SK-N-SH (cell line): Measurements from ENCODE around the gene CYBC1. TPM values are rescaled to one million over a fixed set of nuclear protein-coding genes. Genes with fewer than 3 reads are reported as not detected.

Experiments used
- CTCF ChIA-PET: fragments of 300-600, 350-600 bp; formaldehyde crosslinking; extraction: SDS; loops from one replicate; lab custom pipeline; 2021; lab: Yijun Ruan, JAX
- POLR2A ChIA-PET: fragments of 350-600 bp; sonication (Branson Sonifier 250); formaldehyde crosslinking; extraction: SDS; loops from one replicate; lab custom pipeline; 2020; ENCODE audit warnings: antibody characterized with exemption, inconsistent platforms; lab: Yijun Ruan, JAX
- DNase-seq: peaks from one replicate; pipeline ENCODE4 v3.0.0; 2012
- H2AFZ ChIP-seq: fragments of 200-600 bp; sonication (generic); 2 replicates; pipeline ENCODE4 v1.8.1; 2016; ENCODE audit warnings: antibody characterized with exemption, mild to moderate bottlenecking, low read depth
- H3F3A ChIP-seq: fragments of 200-600 bp; sonication (generic); replicated peaks from 2 replicates; pipeline ENCODE3; 2016; ENCODE audit warnings: antibody characterized with exemption, mild to moderate bottlenecking; ENCODE audit not compliant: insufficient read depth
- H3K27ac ChIP-seq, 2 experiments: fragments of 200-500 bp in 1 of 2; fragments of 200-600 bp in 1 of 2; sonication (Bioruptor generic) in 1 of 2; sonication (generic), shearing (Covaris generic) in 1 of 2; 2 replicates each; pipeline versions ENCODE4 v1.5.1 to v1.6.1; 2014 to 2016; ENCODE audit warnings: low read depth in 2 of 2, inconsistent platforms in 1 of 2, low read length in 1 of 2, mild to moderate bottlenecking in 1 of 2, mixed read lengths in 1 of 2
- H3K27me3 ChIP-seq: fragments of 200-600 bp; sonication (generic), shearing (Covaris generic); 2 replicates; pipeline ENCODE4 v1.6.1; 2016; ENCODE audit warnings: mixed run types; ENCODE audit not compliant: insufficient read depth
- H3K36me3 ChIP-seq, 2 experiments: fragments of 200-500 bp in 1 of 2; fragments of 200-600 bp in 1 of 2; sonication (Bioruptor generic) in 1 of 2; sonication (generic) in 1 of 2; replicated peaks in 1 of 2; 2 replicates each; pipeline versions ENCODE3 to v1.5.1; 2014 to 2016; ENCODE audit warnings: low read length in 1 of 2, mild to moderate bottlenecking in 1 of 2; ENCODE audit not compliant: insufficient read depth in 2 of 2, control insufficient read depth in 1 of 2
- H3K4me1 ChIP-seq, 2 experiments: fragments of 200-500 bp in 1 of 2; fragments of 200-600 bp in 1 of 2; sonication (Bioruptor generic) in 1 of 2; sonication (generic), shearing (Covaris generic) in 1 of 2; 2 replicates each; pipeline versions ENCODE4 v1.5.1 to v1.6.1; 2014 to 2016; ENCODE audit warnings: low read depth in 1 of 2, low read length in 1 of 2, mixed run types in 1 of 2; ENCODE audit not compliant: insufficient read depth in 2 of 2, control insufficient read depth in 1 of 2
- H3K4me2 ChIP-seq: fragments of 200-600 bp; sonication (generic), shearing (Covaris generic); 2 replicates; pipeline ENCODE4 v1.6.1; 2017; ENCODE audit warnings: mixed run types
- H3K4me3 ChIP-seq, 2 experiments: fragments of 200-500 bp in 1 of 2; fragments of 200-600 bp in 1 of 2; sonication (Bioruptor generic) in 1 of 2; sonication (generic), shearing (Covaris generic) in 1 of 2; 2 replicates each; pipeline versions ENCODE4 v1.5.1 to v1.8.1; 2014 to 2016; ENCODE audit warnings: low read depth in 2 of 2, inconsistent platforms in 1 of 2, low read length in 1 of 2, mild to moderate bottlenecking in 1 of 2, mixed read lengths in 1 of 2, moderate library complexity in 1 of 2
- H3K79me2 ChIP-seq: fragments of 200-600 bp; sonication (generic); 2 replicates; pipeline ENCODE4 v1.8.1; 2017; ENCODE audit warnings: mild to moderate bottlenecking; ENCODE audit not compliant: insufficient read depth
- H3K9ac ChIP-seq: fragments of 200-600 bp; sonication (generic); 2 replicates; pipeline ENCODE4 v1.6.1; 2017; ENCODE audit warnings: mixed run types
- H3K9me2 ChIP-seq: fragments of 200-600 bp; sonication (generic); 2 replicates; pipeline ENCODE4 v1.6.1; 2017; ENCODE audit warnings: mixed run types
- H3K9me3 ChIP-seq: fragments of 200-600 bp; sonication (generic); 2 replicates; pipeline ENCODE4 v1.6.1; 2017; ENCODE audit warnings: mixed run types, mild to moderate bottlenecking, moderate library complexity
- H4K20me1 ChIP-seq: fragments of 200-600 bp; sonication (generic); 2 replicates; pipeline ENCODE4 v1.6.1; 2017; ENCODE audit warnings: mild to moderate bottlenecking, mixed run types; ENCODE audit not compliant: insufficient read depth
- CHD2 ChIP-seq: fragments of 150-350 bp; IDR thresholded peaks from 2 replicates; pipeline ENCODE4 v1.6.1; 2018; ENCODE audit warnings: low read length; ENCODE audit not compliant: partially characterized antibody
- ELF1 ChIP-seq: IDR thresholded peaks from 2 replicates; pipeline ENCODE4 v1.4.0; 2012
- FOSL2 ChIP-seq: IDR thresholded peaks from 2 replicates; pipeline ENCODE4 v1.4.0; 2012; ENCODE audit warnings: low read depth, mild to moderate bottlenecking, moderate library complexity, borderline replicate concordance
- FOXJ3 ChIP-seq: sonication (generic); formaldehyde crosslinking; IDR thresholded peaks from 2 replicates; pipeline ENCODE4 v1.5.1; 2020; ENCODE audit warnings: mild to moderate bottlenecking, missing genetic modification reagents
- FOXM1 ChIP-seq: IDR thresholded peaks from 2 replicates; pipeline ENCODE4 v1.4.0; 2012; ENCODE audit warnings: low read depth, mild to moderate bottlenecking
- GABPA ChIP-seq: IDR thresholded peaks from 2 replicates; pipeline ENCODE4 v1.4.0; 2012; ENCODE audit warnings: low read depth, mild to moderate bottlenecking
- IRF3 ChIP-seq: fragments of 150-350 bp; IDR thresholded peaks from 2 replicates; pipeline ENCODE4 v1.6.1; 2016; ENCODE audit warnings: mild to moderate bottlenecking, low read depth, low read length
- MEF2A ChIP-seq: IDR thresholded peaks from 2 replicates; pipeline ENCODE4 v1.4.0; 2012; ENCODE audit warnings: low read depth, borderline replicate concordance
- MXI1 ChIP-seq: IDR thresholded peaks from 2 replicates; pipeline ENCODE4 v1.6.1; 2012; ENCODE audit warnings: mild to moderate bottlenecking, low read depth, low read length, improper control_type of control experiment
- NRF1 ChIP-seq: IDR thresholded peaks from 2 replicates; pipeline ENCODE4 v1.6.1; 2012; ENCODE audit warnings: low read depth, mild to moderate bottlenecking, low read length
- PBX3 ChIP-seq: IDR thresholded peaks from 2 replicates; pipeline ENCODE4; 2012
- RAD21 ChIP-seq: IDR thresholded peaks from 2 replicates; pipeline ENCODE4 v1.6.1; 2012; ENCODE audit warnings: mild to moderate bottlenecking, low read length
- RCOR1 ChIP-seq: fragments of 150-350 bp; IDR thresholded peaks from 2 replicates; pipeline ENCODE4 v1.6.1; 2017; ENCODE audit warnings: antibody characterized with exemption, low read length
- RXRA ChIP-seq: IDR thresholded peaks from 2 replicates; pipeline ENCODE4 v1.4.0; 2012; ENCODE audit warnings: low read depth, mild to moderate bottlenecking, borderline replicate concordance
- SIN3A ChIP-seq: IDR thresholded peaks from 2 replicates; pipeline ENCODE4 v1.6.1; 2012; ENCODE audit warnings: low read depth, mild to moderate bottlenecking, low read length, moderate library complexity, borderline replicate concordance
- SMC3 ChIP-seq: IDR thresholded peaks from 2 replicates; pipeline ENCODE4 v1.6.1; 2012; ENCODE audit warnings: low read depth, low read length, improper control_type of control experiment
- TCF12 ChIP-seq: IDR thresholded peaks from 2 replicates; pipeline ENCODE4 v1.4.0; 2012
- USF2 ChIP-seq: fragments of 150-350 bp; IDR thresholded peaks from 2 replicates; pipeline ENCODE4 v1.6.1; 2017; ENCODE audit warnings: antibody characterized with exemption, low read length, low read depth, borderline replicate concordance
- ZBTB33 ChIP-seq: IDR thresholded peaks from 2 replicates; pipeline ENCODE4 v1.4.0; 2012; ENCODE audit warnings: low read depth, borderline replicate concordance
- WGBS: methylation state at CpG from one replicate; pipeline ENCODE4 v1.1.6; 2017; ENCODE audit warnings: low lambda C conversion rate; 5-methylcytosine and 5-hydroxymethylcytosine counted together
- polyA plus RNA-seq, 3 experiments: library from polyadenylated mRNA; depleted of rRNA; stranded (reverse); fragments of >200 nt; gene quantifications; 2 replicates each; pipeline ENCODE4 v1.2.3, GENCODE V29; 2012
- TF ChIP-seq, protein P1 (sequence below): IDR thresholded peaks from 2 replicates; pipeline ENCODE4 v1.6.1; 2012; ENCODE audit warnings: mild to moderate bottlenecking, low read depth, low read length, moderate library complexity

CYBC1 gene
- polyA plus RNA-seq, 1 of the 3 experiments (the other 2 are of a cell fraction): 165 TPM

GRCh38 chr17:82415786-82416185 lies 34.8 kb downstream of the CYBC1 start:
- no peaks in the 10 kb centered on the region for H3K27me3 ChIP-seq
- H3K9me2 ChIP-seq: no peaks in the 10 kb centered on the region
- 92% methylated on average over 9 of the region's 9 CpGs for WGBS
- H2AFZ ChIP-seq: no peak overlapping the region
- no peak overlapping the region for H3K4me2 ChIP-seq
- DNase-seq: no peak
- H3F3A ChIP-seq: peaks cover 8% of the 10 kb centered on the region
- POLR2A ChIA-PET: no interaction called here
- H4K20me1 ChIP-seq: peaks cover 55% of the 10 kb centered on the region
- H3K9me3 ChIP-seq: no peaks in the 10 kb centered on the region
- no peak overlapping the region for H3K9ac ChIP-seq
- no peak overlapping the region for H3K4me3 ChIP-seq
- H3K27ac ChIP-seq: no peak overlapping the region
- no peak for TF ChIP-seq SIN3A
- TF ChIP-seq IRF3: no peak
- no peak for TF ChIP-seq RCOR1
- TF ChIP-seq CHD2: no peak
- peaks cover 19% of the 10 kb centered on the region for H3K79me2 ChIP-seq
- peaks cover 0 to 13% of the 10 kb centered on the region in 2 experiments; a peak in 2 of 4 replicates for H3K4me1 ChIP-seq
- CTCF ChIA-PET: interaction anchor here (0.6 to 11.3 kb wide), 12 partner anchors 16 to 210 kb away, joined by 3 to 124 read pairs (median 7); partner anchors contain the start of gene TEX19
- peaks cover 3 to 6% of the 10 kb centered on the region in 2 experiments for H3K36me3 ChIP-seq

DNA sequence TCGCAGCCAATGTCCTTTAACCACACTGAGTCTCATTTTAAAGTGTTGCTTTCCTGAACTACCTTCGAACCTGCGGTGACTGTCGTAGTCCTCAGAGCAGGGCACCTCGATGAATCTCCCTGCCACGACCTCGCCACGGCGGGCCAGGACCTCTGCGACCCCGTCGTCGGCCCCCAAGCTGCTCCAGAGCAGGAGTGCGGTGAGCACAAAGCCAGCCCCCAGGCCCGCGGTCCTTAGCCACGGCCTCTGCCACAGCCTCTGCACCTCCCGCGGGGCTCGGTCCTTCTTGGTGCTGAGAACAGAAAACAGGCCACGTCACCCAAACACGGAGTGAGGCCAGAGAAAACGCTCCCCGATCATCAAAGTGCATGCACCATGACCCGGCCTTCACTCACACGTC lies 35.2 kb downstream of the CYBC1 start:
- Histone ChIP-seq H3K9ac (no peak overlapping the region), H3K36me3 (peaks cover 3 to 5% of the 10 kb centered on the region in 2 experiments), H3K79me2 (peaks cover 19% of the 10 kb centered on the region), H3K9me3 (no peaks in the 10 kb centered on the region), H3K4me2 (no peak overlapping the region), H3K27ac (no peak overlapping the region), H3K9me2 (no peaks in the 10 kb centered on the region), H3K4me3 (no peak overlapping the region)
- no peak for DNase-seq
- 94% methylated on average over 25 of the region's 26 CpGs for WGBS
- CTCF ChIA-PET: interaction anchor here (0.8 to 11.3 kb wide), 16 partner anchors 13 to 116 kb away, joined by 3 to 124 read pairs (median 8); partner anchors contain the start of genes SECTM1 and TEX19
- TF ChIP-seq RXRA (no peak), USF2 (no peak), FOXJ3 (CRISPR knock-in tag) (no peak), NRF1 (no peak), FOSL2 (no peak), MXI1 (no peak), RAD21 (no peak), SMC3 (no peak), ELF1 (no peak), ZBTB33 (no peak), PBX3 (no peak), GABPA (no peak), FOXM1 (no peak), TCF12 (no peak), MEF2A (no peak), RCOR1 (no peak)
- TF ChIP-seq, protein P1, sequence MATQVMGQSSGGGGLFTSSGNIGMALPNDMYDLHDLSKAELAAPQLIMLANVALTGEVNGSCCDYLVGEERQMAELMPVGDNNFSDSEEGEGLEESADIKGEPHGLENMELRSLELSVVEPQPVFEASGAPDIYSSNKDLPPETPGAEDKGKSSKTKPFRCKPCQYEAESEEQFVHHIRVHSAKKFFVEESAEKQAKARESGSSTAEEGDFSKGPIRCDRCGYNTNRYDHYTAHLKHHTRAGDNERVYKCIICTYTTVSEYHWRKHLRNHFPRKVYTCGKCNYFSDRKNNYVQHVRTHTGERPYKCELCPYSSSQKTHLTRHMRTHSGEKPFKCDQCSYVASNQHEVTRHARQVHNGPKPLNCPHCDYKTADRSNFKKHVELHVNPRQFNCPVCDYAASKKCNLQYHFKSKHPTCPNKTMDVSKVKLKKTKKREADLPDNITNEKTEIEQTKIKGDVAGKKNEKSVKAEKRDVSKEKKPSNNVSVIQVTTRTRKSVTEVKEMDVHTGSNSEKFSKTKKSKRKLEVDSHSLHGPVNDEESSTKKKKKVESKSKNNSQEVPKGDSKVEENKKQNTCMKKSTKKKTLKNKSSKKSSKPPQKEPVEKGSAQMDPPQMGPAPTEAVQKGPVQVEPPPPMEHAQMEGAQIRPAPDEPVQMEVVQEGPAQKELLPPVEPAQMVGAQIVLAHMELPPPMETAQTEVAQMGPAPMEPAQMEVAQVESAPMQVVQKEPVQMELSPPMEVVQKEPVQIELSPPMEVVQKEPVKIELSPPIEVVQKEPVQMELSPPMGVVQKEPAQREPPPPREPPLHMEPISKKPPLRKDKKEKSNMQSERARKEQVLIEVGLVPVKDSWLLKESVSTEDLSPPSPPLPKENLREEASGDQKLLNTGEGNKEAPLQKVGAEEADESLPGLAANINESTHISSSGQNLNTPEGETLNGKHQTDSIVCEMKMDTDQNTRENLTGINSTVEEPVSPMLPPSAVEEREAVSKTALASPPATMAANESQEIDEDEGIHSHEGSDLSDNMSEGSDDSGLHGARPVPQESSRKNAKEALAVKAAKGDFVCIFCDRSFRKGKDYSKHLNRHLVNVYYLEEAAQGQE: no peak
- TF ChIP-seq, all 33 proteins: peak for 0
- Histone ChIP-seq H3K27me3 (no peaks in the 10 kb centered on the region), H2AFZ (no peak overlapping the region), H4K20me1 (peaks cover 55% of the 10 kb centered on the region), H3F3A (peaks cover 8% of the 10 kb centered on the region), H3K4me1 (peaks cover 0 to 13% of the 10 kb centered on the region in 2 experiments; a peak in 2 of 4 replicates)
- POLR2A ChIA-PET: no interaction called here
